Neutrophil (primary cell): ENCODE data around the gene CEP170B.

Source experiments
- H3K27ac ChIP-seq: fragments of 200-600 bp; sonication (generic); 2 replicates; pipeline ENCODE4 v1.5.1; 2016; ENCODE audit warnings: mild to moderate bottlenecking, moderate library complexity
- H3K27me3 ChIP-seq: fragments of 200-600 bp; sonication (generic); 2 replicates; pipeline ENCODE4 v1.6.0; 2016; ENCODE audit warnings: mild to moderate bottlenecking
- H3K36me3 ChIP-seq: fragments of 200-600 bp; sonication (generic); 2 replicates; pipeline ENCODE4 v1.5.1; 2017
- H3K4me1 ChIP-seq, 2 experiments: fragments of 200-600 bp in 1 of 2; sonication (generic) in 1 of 2; 1 replicate in 1 of 2; 2 replicates in 1 of 2; pipeline versions ENCODE4 v1.5.1 to v1.6.1; 2013 to 2016; ENCODE audit warnings: low read depth in 1 of 2, low read length in 1 of 2, mild to moderate bottlenecking in 1 of 2, moderate library complexity in 1 of 2; ENCODE audit not compliant: control insufficient read depth in 1 of 2, insufficient read depth in 1 of 2
- H3K4me3 ChIP-seq, 2 experiments: fragments of 200-600 bp in 1 of 2; sonication (generic) in 1 of 2; 1 replicate in 1 of 2; 2 replicates in 1 of 2; pipeline ENCODE4 v1.5.1; 2013 to 2016; ENCODE audit warnings: low read depth in 1 of 2, low read length in 1 of 2, mild to moderate bottlenecking in 1 of 2, moderate library complexity in 1 of 2
- H3K9me3 ChIP-seq: fragments of 200-600 bp; sonication (generic); 2 replicates; pipeline ENCODE4 v1.5.1; 2016
- CTCF ChIP-seq: fragments of 200-600 bp; sonication (generic); IDR thresholded peaks from 2 replicates; pipeline ENCODE4 v1.5.1; 2016; ENCODE audit warnings: antibody characterized with exemption

The CEP170B gene

DNA sequence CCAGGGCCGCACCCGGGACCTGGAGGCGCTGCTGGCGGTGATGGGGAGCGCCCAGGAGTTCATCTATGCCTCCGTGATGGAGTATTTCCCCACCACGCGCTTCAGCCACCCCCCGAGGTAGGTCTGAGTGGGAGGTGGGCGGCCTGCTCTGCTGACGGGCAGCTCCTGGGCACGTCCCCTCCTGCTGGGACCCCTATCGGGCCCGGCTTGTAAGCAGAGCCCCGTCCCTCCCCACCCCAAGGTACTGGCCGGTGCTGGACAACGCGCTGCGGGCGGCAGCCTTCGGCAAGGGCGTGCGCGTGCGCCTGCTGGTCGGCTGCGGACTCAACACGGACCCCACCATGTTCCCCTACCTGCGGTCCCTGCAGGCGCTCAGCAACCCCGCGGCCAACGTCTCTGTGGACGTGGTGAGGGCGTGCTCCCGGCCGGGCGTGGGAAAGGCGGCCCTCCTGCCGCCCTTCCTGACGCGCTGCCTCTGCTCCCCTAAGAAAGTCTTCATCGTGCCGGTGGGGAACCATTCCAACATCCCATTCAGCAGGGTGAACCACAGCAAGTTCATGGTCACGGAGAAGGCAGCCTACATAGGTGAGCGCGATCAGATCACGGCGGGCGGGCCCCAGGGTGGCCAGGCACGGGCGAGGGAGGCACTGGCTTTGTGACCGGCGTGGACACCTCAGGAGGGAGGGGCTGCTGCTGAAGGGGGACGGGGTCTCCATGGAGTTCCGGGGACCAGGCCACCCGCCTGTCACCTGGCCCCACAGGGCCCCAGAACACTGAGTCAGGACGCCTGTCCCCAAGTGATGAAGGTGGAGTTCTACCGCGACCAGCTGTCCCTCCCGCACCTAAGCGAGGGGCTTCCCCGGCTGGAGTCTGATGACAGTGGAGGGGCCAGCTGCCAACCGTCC, 67.0 kb downstream of the CEP170B start:
- H3K4me3 ChIP-seq = no peak overlapping the region
- no peaks in the 10 kb centered on the region for H3K9me3 ChIP-seq
- peaks cover 57% of the 10 kb centered on the region for H3K27me3 ChIP-seq
- H3K4me1 ChIP-seq = peaks cover 0 to 9% of the 10 kb centered on the region in 2 experiments
- TF ChIP-seq CTCF = no peak
- H3K27ac ChIP-seq = no peak overlapping the region
- H3K36me3 ChIP-seq = no peaks in the 10 kb centered on the region

- Histone ChIP-seq H3K4me3 (peak overlapping the region in 1 of 2 experiments; percentile 55), H3K27ac (no peak overlapping the region)
Observed at GRCh38 chr14:104932676-104933631, 67.9 kb downstream of the CEP170B start.

GRCh38 chr14:104933746-104934733, 69.0 kb downstream of the CEP170B start:
- H3K4me1 ChIP-seq = peaks cover 0 to 9% of the 10 kb centered on the region in 2 experiments
- peaks cover 70% of the 10 kb centered on the region for H3K27me3 ChIP-seq
- TF ChIP-seq CTCF = no peak
- no peaks in the 10 kb centered on the region for H3K9me3 ChIP-seq
- no peaks in the 10 kb centered on the region for H3K36me3 ChIP-seq
- H3K27ac ChIP-seq = no peak overlapping the region
- H3K4me3 ChIP-seq = no peak overlapping the region

More at GRCh38 chr14:104932676-104933631, 67.9 kb downstream of the CEP170B start:
- H3K9me3 ChIP-seq = no peaks in the 10 kb centered on the region
- H3K27me3 ChIP-seq = peaks cover 60% of the 10 kb centered on the region
- TF ChIP-seq CTCF = peak; percentile 69
- peaks cover 0 to 9% of the 10 kb centered on the region in 2 experiments for H3K4me1 ChIP-seq
- H3K36me3 ChIP-seq = no peaks in the 10 kb centered on the region

DNA sequence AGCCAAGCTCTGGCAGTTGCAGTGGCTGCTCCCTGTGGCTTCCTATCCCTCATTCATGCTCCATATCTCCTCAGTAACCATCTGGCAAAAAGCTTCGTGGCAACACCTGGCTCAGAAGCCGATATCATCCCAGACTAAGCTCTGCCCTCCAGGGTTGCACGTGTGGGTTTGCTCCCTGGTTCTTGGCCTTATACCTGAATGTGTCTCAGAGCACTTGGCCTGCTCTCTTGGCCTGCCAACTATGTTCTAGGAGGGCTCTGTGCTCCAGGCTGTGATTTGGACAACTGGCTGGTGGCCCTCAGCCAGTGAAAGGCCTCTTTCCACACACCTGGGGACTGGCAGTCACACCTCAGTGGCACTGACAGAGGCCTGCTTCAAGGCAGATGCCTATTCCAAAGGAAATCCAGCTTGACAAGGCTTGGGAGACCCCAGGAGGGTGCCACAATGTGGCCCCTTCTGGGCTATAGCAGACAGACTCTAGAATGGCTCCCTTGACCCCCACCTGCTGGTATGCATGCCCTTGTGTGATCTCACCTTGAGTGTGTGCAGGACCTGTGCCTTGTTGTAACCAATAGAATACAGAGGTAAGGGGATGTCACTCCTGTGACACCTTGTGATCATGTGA, 70.1 kb downstream of the CEP170B start:
- Histone ChIP-seq H3K27ac (no peak overlapping the region), H3K36me3 (no peaks in the 10 kb centered on the region), H3K4me3 (no peak overlapping the region), H3K4me1 (peaks cover 0 to 9% of the 10 kb centered on the region in 2 experiments), H3K27me3 (peaks cover 81% of the 10 kb centered on the region), H3K9me3 (no peaks in the 10 kb centered on the region)
- TF ChIP-seq CTCF = no peak
